HepG2 (cell line): Measurements from ENCODE around the gene ZBTB7A. TPM values are rescaled to one million over a fixed set of nuclear protein-coding genes. Genes with fewer than 3 reads are reported as not detected.

Experiments used
- ATAC-seq: fragments of 200-7000 bp; cut with Tn5 transposase; 3 replicates; pipeline ENCODE4 v1.9.1; 2020; ENCODE audit warnings: mild to moderate bottlenecking, moderate library complexity
- BruUV-seq: library from RNA; stranded (reverse); fragments of 400-500 nt; replicated peaks from 2 replicates; lab custom pipeline; 2021; lab: Mats Ljungman, UMichigan
- CTCF ChIA-PET: fragments of 300-600 bp; formaldehyde crosslinking; extraction: SDS; loops from one replicate; lab custom pipeline; 2021; ENCODE audit warnings: low total read pairs, inconsistent platforms, low intra/inter-chr PET ratio; lab: Yijun Ruan, JAX
- POLR2A ChIA-PET: fragments of 350-600 bp; sonication (Branson Sonifier 250); formaldehyde crosslinking; loops from one replicate; lab custom pipeline; 2020; ENCODE audit warnings: antibody characterized with exemption, inconsistent platforms; lab: Yijun Ruan, JAX
- DNase-seq: peaks from one replicate; pipeline ENCODE4 v3.0.0-alpha.2; 2015; ENCODE audit warnings: low spot score
- FAIRE-seq: peaks from 3 replicates; lab custom pipeline; 2011; peaks lifted over from hg19 to GRCh38; lab: Jason Lieb, UNC
- H2AFZ ChIP-seq: one replicate; pipeline ENCODE4 v1.6.1; 2011; ENCODE audit warnings: low read length, inconsistent platforms
- H3K27ac ChIP-seq: fragments of 300-600 bp; 3 replicates; pipeline ENCODE4 v1.8.0; 2011; ENCODE audit warnings: mixed run types, mild to moderate bottlenecking, mixed read lengths, low read length, inconsistent platforms; ENCODE audit not compliant: insufficient read depth; ENCODE audit errors: extremely low read length
- H3K27me3 ChIP-seq, 2 experiments: fragments of 200-600 bp in 1 of 2; 2 replicates in 1 of 2; 3 replicates in 1 of 2; pipeline versions ENCODE4 v1.6.0 to v1.8.0; 2011; ENCODE audit warnings: low read length in 2 of 2, mild to moderate bottlenecking in 2 of 2, moderate library complexity in 2 of 2, inconsistent platforms in 1 of 2; ENCODE audit not compliant: insufficient read depth in 2 of 2, control insufficient read depth in 1 of 2
- H3K36me3 ChIP-seq, 2 experiments: fragments of 200-600 bp in 1 of 2; replicated peaks in 1 of 2; 2 replicates in 1 of 2; 3 replicates in 1 of 2; pipeline versions ENCODE4 v1.5.1 to v1.8.0; 2011; ENCODE audit warnings: low read length in 2 of 2, inconsistent platforms in 1 of 2; ENCODE audit not compliant: insufficient read depth in 2 of 2, control insufficient read depth in 1 of 2
- H3K4me1 ChIP-seq: 2 replicates; pipeline ENCODE4 v1.5.1; 2012; ENCODE audit warnings: low read length, inconsistent platforms; ENCODE audit not compliant: insufficient read depth
- H3K4me2 ChIP-seq: 2 replicates; pipeline ENCODE4 v1.6.0; 2011; ENCODE audit warnings: low read depth, low read length, inconsistent platforms
- H3K4me3 ChIP-seq, 3 experiments: fragments of 200-600 bp in 1 of 3; sonication (generic), shearing (Covaris generic) in 1 of 3; replicated peaks in 1 of 3; 2 replicates each; pipeline ENCODE4 v1.5.1; 2011 to 2016; ENCODE audit warnings: low read length in 3 of 3, inconsistent platforms in 2 of 3, low read depth in 2 of 3, mild to moderate bottlenecking in 2 of 3, control low read depth in 1 of 3, mixed read lengths in 1 of 3; ENCODE audit not compliant: insufficient read depth in 1 of 3
- H3K79me2 ChIP-seq: one replicate; pipeline ENCODE4 v1.6.1; 2011; ENCODE audit warnings: low read length, inconsistent platforms; ENCODE audit not compliant: insufficient read depth
- H3K9ac ChIP-seq: 2 replicates; pipeline ENCODE4 v1.6.0; 2011; ENCODE audit warnings: mild to moderate bottlenecking, low read depth, low read length, inconsistent platforms; ENCODE audit not compliant: insufficient read depth
- H3K9me3 ChIP-seq: 2 replicates; pipeline ENCODE4 v1.5.1; 2012; ENCODE audit warnings: mild to moderate bottlenecking, low read length
- H4K20me1 ChIP-seq: 2 replicates; pipeline ENCODE4 v1.6.0; 2011; ENCODE audit warnings: inconsistent platforms, mild to moderate bottlenecking, low read length, moderate library complexity; ENCODE audit not compliant: insufficient read depth
- ADNP ChIP-seq: sonication (generic); formaldehyde crosslinking; IDR thresholded peaks from 2 replicates; pipeline ENCODE4 v1.4.0; 2020; ENCODE audit warnings: missing genetic modification reagents
- DPF2 ChIP-seq: sonication (generic); formaldehyde crosslinking; IDR thresholded peaks from 2 replicates; pipeline ENCODE4 v1.4.0; 2020; ENCODE audit warnings: mild to moderate bottlenecking, low read depth, missing genetic modification reagents, borderline replicate concordance
- PLRG1 ChIP-seq: fragments of 450-650 bp; conservative IDR thresholded peaks from 2 replicates; pipeline ENCODE4 v1.6.1; 2016
- ZBTB7B ChIP-seq: sonication (generic); formaldehyde crosslinking; IDR thresholded peaks from 2 replicates; pipeline ENCODE4 v1.4.0; 2020; ENCODE audit warnings: missing genetic modification reagents
- ZNF101 ChIP-seq: sonication (generic); formaldehyde crosslinking; IDR thresholded peaks from 2 replicates; pipeline ENCODE4 v1.4.0; 2020; ENCODE audit warnings: mild to moderate bottlenecking, low read depth, missing genetic modification reagents, borderline replicate concordance
- ZNF615 ChIP-seq: sonication (generic); formaldehyde crosslinking; IDR thresholded peaks from 2 replicates; pipeline ENCODE4 v1.5.0; 2020; ENCODE audit warnings: mild to moderate bottlenecking, missing genetic modification reagents, borderline replicate concordance
- WGBS: methylation state at CpG from one replicate; pipeline ENCODE4 v1.1.6; 2017; ENCODE audit warnings: low lambda C conversion rate; 5-methylcytosine and 5-hydroxymethylcytosine counted together
- in situ Hi-C: cut with HindIII; loops from 2 replicates; pipeline ENCODE4 v1.10.0; 2017; ENCODE audit warnings: low pct_unique_long_range_greater_than_20kb; ENCODE audit not compliant: extremely low pct_ligation_motif_present
- intact Hi-C: fragments of 100-400 bp; cut with micrococcal nuclease; formaldehyde crosslinking; loops from one replicate; pipeline ENCODE4 v1.10.0; 2022; ENCODE audit not compliant: unreplicated experiment
- polyA plus RNA-seq, 8 experiments: library from polyadenylated mRNA; depleted of rRNA in 3 of 8; stranded (reverse) in 7 of 8; unstranded in 1 of 8; fragments of >200 nt; fragmentation: Illumina TruSeq in 4 of 8; extraction: Trizol in 4 of 8; gene quantifications; 2 replicates each; pipeline versions ENCODE4 v1.2.1 to v1.2.3, GENCODE V29; 2011 to 2016; ENCODE audit warnings: low read depth in 4 of 8, missing spikeins in 1 of 8, mixed read lengths in 1 of 8; ENCODE audit not compliant: insufficient read depth in 1 of 8
- total RNA-seq, 5 experiments: library from RNA; depleted of rRNA; stranded (reverse); fragments of >200 nt; fragmentation: Illumina TruSeq; extraction: Trizol; gene quantifications; 2 replicates each; pipeline ENCODE4 v1.2.3, GENCODE V29; 2016; ENCODE audit warnings: low read depth in 1 of 5
- TF ChIP-seq, protein P1 (sequence below): sonication (generic); formaldehyde crosslinking; IDR thresholded peaks from 2 replicates; pipeline ENCODE4 v1.4.0; 2020; ENCODE audit warnings: missing genetic modification reagents

Gene ZBTB7A
- total and polyA plus RNA-seq, 2 of the 13 experiments (the other 11 are each of a cell fraction or from before 2014, with no cell fraction given): 3.6 to 4.0 TPM

DNA sequence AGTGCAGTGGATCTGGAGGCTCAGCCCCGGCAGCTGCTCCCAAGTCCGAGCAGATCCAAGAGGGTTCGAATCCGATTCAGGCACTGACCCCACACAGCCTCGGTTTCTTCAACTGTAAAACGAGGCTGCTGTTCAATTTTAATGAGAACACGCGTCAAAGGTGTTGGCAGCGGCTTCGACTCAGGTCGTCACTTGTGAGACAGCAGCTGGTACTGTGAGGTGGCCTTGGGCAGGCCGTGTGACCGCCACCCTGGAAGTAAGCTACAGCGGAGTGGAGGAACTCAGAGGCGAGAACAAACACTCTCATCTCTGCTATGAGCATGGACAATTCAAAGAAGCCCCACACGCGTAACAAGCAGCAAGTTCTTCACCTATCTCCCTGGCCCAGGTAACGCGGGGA, 47.5 kb upstream of the ZBTB7A start:
- no peaks in the 10 kb centered on the region; the same call in 1 of the 2 replicates for H3K4me1 ChIP-seq
- 94% methylated on average over 13 of the region's 19 CpGs for whole genome bisulfite sequencing
- no peak overlapping the region for H2AFZ ChIP-seq
- H3K36me3 ChIP-seq: peaks cover 21 to 62% of the 10 kb centered on the region in 2 experiments; a peak in 4 of 5 replicates
- H3K4me2 ChIP-seq: no peak overlapping the region
- H3K9me3 ChIP-seq: no peaks in the 10 kb centered on the region
- no peak overlapping the region for H3K4me3 ChIP-seq
- DNase-seq (no peak), ATAC-seq (no peak), FAIRE-seq (no peak)
- H3K9ac ChIP-seq: no peak overlapping the region
- TF ChIP-seq ZNF101 (CRISPR knock-in tag) (no peak), DPF2 (no peak), PLRG1 (no peak), ZBTB7B (CRISPR knock-in tag) (no peak), ADNP (CRISPR knock-in tag) (no peak), ZNF615 (CRISPR knock-in tag) (no peak)
- TF ChIP-seq, protein P1, sequence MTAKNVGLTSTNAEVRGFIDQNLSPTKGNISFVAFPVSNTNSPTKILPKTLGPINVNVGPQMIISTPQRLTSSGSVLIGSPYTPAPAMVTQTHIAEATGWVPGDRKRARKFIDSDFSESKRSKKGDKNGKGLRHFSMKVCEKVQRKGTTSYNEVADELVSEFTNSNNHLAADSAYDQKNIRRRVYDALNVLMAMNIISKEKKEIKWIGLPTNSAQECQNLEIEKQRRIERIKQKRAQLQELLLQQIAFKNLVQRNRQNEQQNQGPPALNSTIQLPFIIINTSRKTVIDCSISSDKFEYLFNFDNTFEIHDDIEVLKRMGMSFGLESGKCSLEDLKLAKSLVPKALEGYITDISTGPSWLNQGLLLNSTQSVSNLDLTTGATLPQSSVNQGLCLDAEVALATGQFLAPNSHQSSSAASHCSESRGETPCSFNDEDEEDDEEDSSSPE (CRISPR knock-in tag): no peak
- H3K27me3 ChIP-seq: no peaks in the 10 kb centered on the region
- H3K79me2 ChIP-seq: no peaks in the 10 kb centered on the region
- no peak overlapping the region for H3K27ac ChIP-seq
- POLR2A ChIA-PET: interaction anchor here (0.6 kb wide), 1 partner anchor 10 kb away, joined by 3 read pairs; no protein-coding TSS in a partner anchor
- BruUV-seq: no TSS peak
- intact Hi-C loops: no loop called here
- in situ Hi-C loops: no loop called here
- 0 out of 2 replicates have a peak, but pooled peaks cover 3% of the 10 kb centered on the region for H4K20me1 ChIP-seq
- CTCF ChIA-PET: no interaction called here
